Fibroblast of lung (primary cell): ENCODE results near the gene BABAM2.

Source experiments
- CTCF ChIP-seq, 2 donors: IDR thresholded peaks in 1 of 2; conservative IDR thresholded peaks in 1 of 2; 1 replicate in 1 of 2; 2 replicates in 1 of 2; pipeline ENCODE4 v1.5.1; 2011 to 2012; ENCODE audit warnings: low read length in 2 of 2, control low read depth in 1 of 2, inconsistent platforms in 1 of 2, low read depth in 1 of 2, mild to moderate bottlenecking in 1 of 2
- EZH2 ChIP-seq: IDR thresholded peaks from 2 replicates; pipeline ENCODE4 v1.5.1; 2012; ENCODE audit warnings: low read length, control low read depth, mild to moderate bottlenecking; ENCODE audit errors: missing control alignments

DNA sequence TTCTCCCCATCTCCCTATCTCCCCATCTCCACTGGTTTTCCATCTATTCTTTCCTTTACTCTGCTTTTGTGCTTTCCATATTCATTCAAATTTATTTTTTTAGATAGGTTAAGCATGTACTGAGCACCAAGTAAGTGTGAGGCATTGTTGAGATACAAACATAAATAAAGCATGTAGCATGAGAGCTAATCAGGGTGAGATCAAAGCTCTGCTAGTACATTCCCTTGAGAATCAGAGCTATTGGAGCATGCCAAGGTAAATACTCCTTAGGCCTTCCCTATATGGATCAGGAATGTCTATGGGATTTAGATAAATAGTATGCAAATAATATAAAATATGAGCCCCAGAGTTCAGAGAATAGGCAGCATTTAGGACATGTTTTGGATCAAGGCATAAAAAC, 25.3 kb downstream of the BABAM2 start:
- TF ChIP-seq CTCF (conservative IDR thresholded peaks at IDR 0.05 in 1 of 2, IDR thresholded peaks at IDR 0.05 in 1 of 2; ENCODE audit: low read depth in 1 of 2, low read length in 2 of 2) (no peak), EZH2 (no peak)
